K562 (cell line): Measurements from ENCODE around the gene GGACT. TPM values are rescaled to one million over a fixed set of nuclear protein-coding genes. Genes with fewer than 3 reads are reported as not detected.

Experiments
- ATAC-seq: fragments of 200-7000 bp; cut with Tn5 transposase; 3 replicates; pipeline ENCODE4 v1.9.1; 2020; ENCODE audit warnings: moderate library complexity
- BruUV-seq: library from RNA; stranded (reverse); fragments of 400-500 nt; replicated peaks from 2 replicates; lab custom pipeline; 2021; lab: Mats Ljungman, UMichigan
- CTCF ChIA-PET: fragments of 300-600 bp; formaldehyde crosslinking; extraction: SDS; loops from one replicate; lab custom pipeline; 2021; ENCODE audit warnings: low intra/inter-chr PET ratio; lab: Yijun Ruan, JAX
- POLR2A ChIA-PET: fragments of 300-600, 350-650 bp; sonication (Branson Sonifier 250); formaldehyde crosslinking; extraction: SDS; loops from one replicate; lab custom pipeline; 2021; ENCODE audit warnings: antibody characterized with exemption, inconsistent platforms; lab: Yijun Ruan, JAX
- DNase-seq, 4 experiments: peaks; one replicate each; pipeline versions ENCODE4 v3.0.0 to v3.0.0-alpha.2; 2011 to 2018; ENCODE audit warnings: low spot score in 3 of 4, mixed read lengths in 3 of 4; ENCODE audit errors: extremely low read depth in 1 of 4
- FAIRE-seq: peaks from 2 replicates; lab custom pipeline; 2011; peaks lifted over from hg19 to GRCh38; lab: Jason Lieb, UNC
- H2AFZ ChIP-seq: 2 replicates; pipeline ENCODE4 v1.6.0; 2011; ENCODE audit warnings: low read depth, low read length, control low read depth, inconsistent platforms
- H3K27ac ChIP-seq: fragments of 200-600 bp; 3 replicates; pipeline ENCODE4 v1.8.0; 2011; ENCODE audit warnings: low read depth, mild to moderate bottlenecking, control low read depth, inconsistent platforms, low read length, moderate library complexity, mixed read lengths; ENCODE audit errors: extremely low read depth
- H3K27me3 ChIP-seq, 2 experiments: fragments of 300-600 bp in 1 of 2; 2 replicates in 1 of 2; 3 replicates in 1 of 2; pipeline versions ENCODE4 v1.6.0 to v1.8.0; 2011; ENCODE audit warnings: inconsistent platforms in 2 of 2, low read length in 2 of 2, mild to moderate bottlenecking in 1 of 2, mixed read lengths in 1 of 2, moderate library complexity in 1 of 2; ENCODE audit not compliant: control insufficient read depth in 2 of 2, insufficient read depth in 2 of 2
- H3K36me3 ChIP-seq: fragments of 300-600 bp; 3 replicates; pipeline ENCODE4 v1.8.0; 2011; ENCODE audit warnings: mild to moderate bottlenecking, low read length, inconsistent platforms; ENCODE audit not compliant: control insufficient read depth, insufficient read depth
- H3K4me1 ChIP-seq, 2 experiments: fragments of 200-600 bp in 1 of 2; replicated peaks in 1 of 2; 2 replicates in 1 of 2; 3 replicates in 1 of 2; pipeline versions ENCODE4 v1.5.1 to v1.8.0; 2011; ENCODE audit warnings: inconsistent platforms in 2 of 2, low read length in 2 of 2, mild to moderate bottlenecking in 1 of 2, mixed read lengths in 1 of 2, moderate library complexity in 1 of 2; ENCODE audit not compliant: control insufficient read depth in 2 of 2, insufficient read depth in 2 of 2
- H3K4me2 ChIP-seq: 2 replicates; pipeline ENCODE4 v1.6.1; 2011; ENCODE audit warnings: low read length, control low read depth, inconsistent platforms, mixed read lengths; ENCODE audit not compliant: insufficient read depth
- H3K4me3 ChIP-seq: fragments of 200-600 bp; sonication (generic), shearing (Covaris generic); 2 replicates; pipeline ENCODE4 v1.5.1; 2016; ENCODE audit warnings: control low read depth, inconsistent platforms
- H3K79me2 ChIP-seq: fragments of 200-600 bp; 3 replicates; pipeline ENCODE4 v1.8.0; 2011; ENCODE audit warnings: low read length, inconsistent platforms; ENCODE audit not compliant: control insufficient read depth, insufficient read depth
- H3K9ac ChIP-seq, 2 experiments: 2 replicates each; pipeline versions ENCODE4 v1.6.0 to v1.6.1; 2011; ENCODE audit warnings: low read depth in 2 of 2, low read length in 2 of 2, control low read depth in 1 of 2, inconsistent platforms in 1 of 2, mild to moderate bottlenecking in 1 of 2, mixed read lengths in 1 of 2; ENCODE audit not compliant: insufficient read depth in 1 of 2
- H3K9me1 ChIP-seq: one replicate; pipeline ENCODE4 v1.6.0; 2011; ENCODE audit warnings: inconsistent platforms, mild to moderate bottlenecking, low read length, moderate library complexity; ENCODE audit not compliant: control insufficient read depth, insufficient read depth
- H3K9me3 ChIP-seq: replicated peaks from 2 replicates; pipeline ENCODE4 v1.5.1; 2011; ENCODE audit warnings: low read depth, low read length, inconsistent platforms; ENCODE audit not compliant: control insufficient read depth, insufficient read depth
- H4K20me1 ChIP-seq: replicated peaks from 2 replicates; pipeline ENCODE4 v1.6.1; 2011; ENCODE audit warnings: low read length, inconsistent platforms, mixed read lengths; ENCODE audit not compliant: control insufficient read depth, insufficient read depth
- ELF2 ChIP-seq: fragments of 250-450 bp; sonication (Bioruptor Pico); IDR thresholded peaks from 2 replicates; pipeline ENCODE4 v1.5.0; 2021; ENCODE audit warnings: mild to moderate bottlenecking
- MEIS2 ChIP-seq: fragments of 450-650 bp; IDR thresholded peaks from 2 replicates; pipeline ENCODE4 v1.6.1; 2014; ENCODE audit warnings: mild to moderate bottlenecking; ENCODE audit not compliant: partially characterized antibody
- ZFPM2 ChIP-seq: fragments of 250-450 bp; sonication (Bioruptor Pico); IDR thresholded peaks from 2 replicates; pipeline ENCODE4 v1.5.1; 2022; ENCODE audit warnings: mild to moderate bottlenecking
- ZNF589 ChIP-seq: fragments of 200-800 bp; sonication (Bioruptor generic); IDR thresholded peaks from 2 replicates; pipeline ENCODE4 v1.6.1; 2016; ENCODE audit warnings: low read depth, missing genetic modification characterization, missing compliant biosample characterization
- ZNF707 ChIP-seq: fragments of 250-450 bp; sonication (Bioruptor Pico); conservative IDR thresholded peaks from 2 replicates; pipeline ENCODE4 v1.8.0; 2022; ENCODE audit warnings: inconsistent platforms, mild to moderate bottlenecking, moderate library complexity
- WGBS: fragments of 100-300 bp; shearing (Covaris generic); methylation state at CpG from one replicate; pipeline ENCODE4 v1.1.6; 2016; ENCODE audit warnings: low coverage, mixed read lengths; ENCODE audit not compliant: insufficient coverage; ENCODE audit errors: missing lambda C conversion rate; 5-methylcytosine and 5-hydroxymethylcytosine counted together
- in situ Hi-C: fragments of 300-500 bp; cut with MboI; formaldehyde crosslinking; loops from 4 replicates; pipeline ENCODE4 v1.15.0; 2018; ENCODE audit warnings: inconsistent platforms, mixed read lengths
- intact Hi-C: fragments of 100-400 bp; cut with micrococcal nuclease; formaldehyde crosslinking; loops from 2 replicates; pipeline ENCODE4 v1.14.2; 2022
- polyA plus RNA-seq, 8 experiments: library from polyadenylated mRNA; depleted of rRNA in 4 of 8; stranded (reverse) in 5 of 8; unstranded in 3 of 8; fragments of >200 nt; fragmentation: Nextera tagmentation in 2 of 8; fragmentation: Illumina TruSeq in 1 of 8; extraction: Ambion mirVana in 2 of 8; extraction: Trizol in 1 of 8; gene quantifications; 2 replicates each; pipeline versions ENCODE4 v1.2.1 to v1.2.3, GENCODE V29; 2011 to 2014; ENCODE audit warnings: inconsistent platforms in 1 of 8, missing spikeins in 1 of 8
- total RNA-seq, 7 experiments: library from RNA; depleted of rRNA in 6 of 7; stranded (reverse); fragments of >200 nt in 6 of 7; fragmentation: Illumina TruSeq in 2 of 7; extraction: Trizol in 2 of 7; gene quantifications; 2 replicates each; pipeline versions ENCODE4 v1.2.1 to v1.2.3, GENCODE V29; 2011 to 2021; ENCODE audit warnings: low replicate concordance in 1 of 7
- TF ChIP-seq, protein P1 (sequence below): sonication (generic); formaldehyde crosslinking; IDR thresholded peaks from 2 replicates; pipeline ENCODE4 v1.8.0; 2023; ENCODE audit warnings: mild to moderate bottlenecking, missing genetic modification reagents
- TF ChIP-seq, protein P2 (sequence below): sonication (generic); formaldehyde crosslinking; IDR thresholded peaks from 2 replicates; pipeline ENCODE4 v1.8.0; 2023; ENCODE audit warnings: mild to moderate bottlenecking, missing genetic modification reagents
- TF ChIP-seq, protein P3 (sequence below), 2 experiments: IDR thresholded peaks; 2 replicates each; pipeline ENCODE4 v1.6.1; 2011; ENCODE audit warnings: borderline replicate concordance in 1 of 2, control low read depth in 1 of 2, low read depth in 1 of 2, low read length in 1 of 2, mild to moderate bottlenecking in 1 of 2, mixed read lengths in 1 of 2, moderate library complexity in 1 of 2; ENCODE audit not compliant: insufficient read depth in 1 of 2, insufficient read length in 1 of 2, poor library complexity in 1 of 2, severe bottlenecking in 1 of 2; ENCODE audit errors: extremely low read depth in 1 of 2

The GGACT gene
- total and polyA plus RNA-seq, 9 of the 15 experiments (the other 6 are each of a cell fraction or from before 2014, with no cell fraction given) = 0.20 to 3.2 (median 1.7) TPM

DNA sequence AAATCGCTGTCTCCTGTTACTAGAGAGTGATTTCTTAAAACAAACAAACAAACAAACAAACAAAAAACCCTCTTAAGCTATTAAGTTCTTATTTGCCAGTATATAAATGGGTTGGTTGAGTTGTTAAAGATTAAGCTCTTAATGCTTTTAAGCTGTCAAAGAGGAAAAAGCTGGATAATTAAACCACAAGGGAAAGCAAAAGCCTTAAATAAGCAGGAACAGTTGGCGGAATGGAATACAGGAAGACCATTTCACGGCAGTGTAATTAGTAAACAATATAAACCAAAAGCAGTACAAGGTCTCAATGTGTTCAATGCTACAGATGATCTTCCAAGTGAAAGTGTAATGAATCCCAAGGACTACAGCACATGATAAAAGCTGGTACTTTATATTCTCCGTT is 32.2 kb upstream of the GGACT start:
- BruUV-seq = no TSS peak
- H4K20me1 ChIP-seq = no peaks in the 10 kb centered on the region
- no peak overlapping the region for H3K27ac ChIP-seq
- no peak overlapping the region for H3K4me2 ChIP-seq
- intact Hi-C loops = no loop called here
- no peaks in the 10 kb centered on the region; the same call in 1 of the 2 replicates for H3K9me3 ChIP-seq
- no peak for TF ChIP-seq ELF2
- TF ChIP-seq ZNF707 (CRISPR knock-in tag) = no peak
- TF ChIP-seq, protein P1, sequence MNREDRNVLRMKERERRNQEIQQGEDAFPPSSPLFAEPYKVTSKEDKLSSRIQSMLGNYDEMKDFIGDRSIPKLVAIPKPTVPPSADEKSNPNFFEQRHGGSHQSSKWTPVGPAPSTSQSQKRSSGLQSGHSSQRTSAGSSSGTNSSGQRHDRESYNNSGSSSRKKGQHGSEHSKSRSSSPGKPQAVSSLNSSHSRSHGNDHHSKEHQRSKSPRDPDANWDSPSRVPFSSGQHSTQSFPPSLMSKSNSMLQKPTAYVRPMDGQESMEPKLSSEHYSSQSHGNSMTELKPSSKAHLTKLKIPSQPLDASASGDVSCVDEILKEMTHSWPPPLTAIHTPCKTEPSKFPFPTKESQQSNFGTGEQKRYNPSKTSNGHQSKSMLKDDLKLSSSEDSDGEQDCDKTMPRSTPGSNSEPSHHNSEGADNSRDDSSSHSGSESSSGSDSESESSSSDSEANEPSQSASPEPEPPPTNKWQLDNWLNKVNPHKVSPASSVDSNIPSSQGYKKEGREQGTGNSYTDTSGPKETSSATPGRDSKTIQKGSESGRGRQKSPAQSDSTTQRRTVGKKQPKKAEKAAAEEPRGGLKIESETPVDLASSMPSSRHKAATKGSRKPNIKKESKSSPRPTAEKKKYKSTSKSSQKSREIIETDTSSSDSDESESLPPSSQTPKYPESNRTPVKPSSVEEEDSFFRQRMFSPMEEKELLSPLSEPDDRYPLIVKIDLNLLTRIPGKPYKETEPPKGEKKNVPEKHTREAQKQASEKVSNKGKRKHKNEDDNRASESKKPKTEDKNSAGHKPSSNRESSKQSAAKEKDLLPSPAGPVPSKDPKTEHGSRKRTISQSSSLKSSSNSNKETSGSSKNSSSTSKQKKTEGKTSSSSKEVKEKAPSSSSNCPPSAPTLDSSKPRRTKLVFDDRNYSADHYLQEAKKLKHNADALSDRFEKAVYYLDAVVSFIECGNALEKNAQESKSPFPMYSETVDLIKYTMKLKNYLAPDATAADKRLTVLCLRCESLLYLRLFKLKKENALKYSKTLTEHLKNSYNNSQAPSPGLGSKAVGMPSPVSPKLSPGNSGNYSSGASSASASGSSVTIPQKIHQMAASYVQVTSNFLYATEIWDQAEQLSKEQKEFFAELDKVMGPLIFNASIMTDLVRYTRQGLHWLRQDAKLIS = no peak
- no peak for TF ChIP-seq ZNF589
- TF ChIP-seq, protein P2, sequence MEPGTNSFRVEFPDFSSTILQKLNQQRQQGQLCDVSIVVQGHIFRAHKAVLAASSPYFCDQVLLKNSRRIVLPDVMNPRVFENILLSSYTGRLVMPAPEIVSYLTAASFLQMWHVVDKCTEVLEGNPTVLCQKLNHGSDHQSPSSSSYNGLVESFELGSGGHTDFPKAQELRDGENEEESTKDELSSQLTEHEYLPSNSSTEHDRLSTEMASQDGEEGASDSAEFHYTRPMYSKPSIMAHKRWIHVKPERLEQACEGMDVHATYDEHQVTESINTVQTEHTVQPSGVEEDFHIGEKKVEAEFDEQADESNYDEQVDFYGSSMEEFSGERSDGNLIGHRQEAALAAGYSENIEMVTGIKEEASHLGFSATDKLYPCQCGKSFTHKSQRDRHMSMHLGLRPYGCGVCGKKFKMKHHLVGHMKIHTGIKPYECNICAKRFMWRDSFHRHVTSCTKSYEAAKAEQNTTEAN = no peak
- TF ChIP-seq, protein P3, sequence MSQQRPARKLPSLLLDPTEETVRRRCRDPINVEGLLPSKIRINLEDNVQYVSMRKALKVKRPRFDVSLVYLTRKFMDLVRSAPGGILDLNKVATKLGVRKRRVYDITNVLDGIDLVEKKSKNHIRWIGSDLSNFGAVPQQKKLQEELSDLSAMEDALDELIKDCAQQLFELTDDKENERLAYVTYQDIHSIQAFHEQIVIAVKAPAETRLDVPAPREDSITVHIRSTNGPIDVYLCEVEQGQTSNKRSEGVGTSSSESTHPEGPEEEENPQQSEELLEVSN (IDR thresholded peaks at IDR 0.05; ENCODE audit: borderline replicate concordance in 1 of 2, extremely low read depth in 1 of 2, insufficient read depth in 1 of 2, insufficient read length in 1 of 2, low read depth in 1 of 2, low read length in 1 of 2, poor library complexity in 1 of 2, severe bottlenecking in 1 of 2) = no peak
- TF ChIP-seq MEIS2 = no peak
- no peak for TF ChIP-seq ZFPM2 (CRISPR knock-in tag)
- no peak overlapping the region for H3K9ac ChIP-seq
- no peak overlapping the region for H3K4me3 ChIP-seq
- CTCF ChIA-PET = no interaction called here
- no peaks in the 10 kb centered on the region for H3K9me1 ChIP-seq
- FAIRE-seq = no peak
- POLR2A ChIA-PET = no interaction called here
- no peaks in the 10 kb centered on the region for H3K79me2 ChIP-seq
- H3K4me1 ChIP-seq = no peaks in the 10 kb centered on the region
- H3K27me3 ChIP-seq = no peaks in the 10 kb centered on the region
- in situ Hi-C loops = loop anchor here (25.0 kb wide), 1 partner anchor 1992 kb away; no protein-coding TSS in a partner anchor
- H3K36me3 ChIP-seq = peaks cover 13% of the 10 kb centered on the region; the same call in 1 of the 3 replicates
- DNase-seq = no peak
- no peak for ATAC-seq
- no peak overlapping the region for H2AFZ ChIP-seq
- WGBS = 62% methylated on average over 4 of the region's 4 CpGs
